HG03175 (cell line): ENCODE measurements around the gene CYFIP1.

ENCODE experiments used
- ATAC-seq: cut with Tn5 transposase; IDR thresholded peaks from one replicate; pipeline ENCODE4 v1.9.1; 2021; ENCODE audit warnings: mild to moderate bottlenecking, moderate library complexity; ENCODE audit not compliant: unreplicated experiment

The CYFIP1 gene

GRCh38 chr15:22951031-22951380 lies 29.2 kb downstream of the CYFIP1 start:
- no peak for ATAC-seq

GRCh38 chr15:22950256-22950990 lies 29.7 kb downstream of the CYFIP1 start:
- no peak for ATAC-seq

GRCh38 chr15:22949074-22949547 lies 31.1 kb downstream of the CYFIP1 start:
- ATAC-seq = peak; percentile 87

GRCh38 chr15:22948056-22948455 lies 32.1 kb downstream of the CYFIP1 start:
- no peak for ATAC-seq

GRCh38 chr15:22947101-22948000 lies 32.8 kb downstream of the CYFIP1 start:
- ATAC-seq = no peak

- no peak for ATAC-seq
Measured at GRCh38 chr15:22945071-22945470, 35.1 kb downstream of the CYFIP1 start.

- no peak for ATAC-seq
Measured at GRCh38 chr15:22944651-22945050, 35.5 kb downstream of the CYFIP1 start.

GRCh38 chr15:22942877-22943276 lies 37.3 kb downstream of the CYFIP1 start:
- no peak for ATAC-seq

GRCh38 chr15:22942306-22942855 lies 37.8 kb downstream of the CYFIP1 start:
- no peak for ATAC-seq

GRCh38 chr15:22941179-22941578 lies 39.0 kb downstream of the CYFIP1 start:
- ATAC-seq = no peak

- ATAC-seq = no peak
Measured at GRCh38 chr15:22939652-22940061, 40.5 kb downstream of the CYFIP1 start.

- ATAC-seq = peak; percentile 32
Measured at GRCh38 chr15:22939051-22939450, 41.1 kb downstream of the CYFIP1 start.

GRCh38 chr15:22936577-22937472 lies 43.3 kb downstream of the CYFIP1 start:
- ATAC-seq = peak; percentile 98

GRCh38 chr15:22933641-22934061 lies 46.5 kb downstream of the CYFIP1 start:
- no peak for ATAC-seq

- ATAC-seq = no peak
Measured at GRCh38 chr15:22931784-22932536, 48.2 kb downstream of the CYFIP1 start.

GRCh38 chr15:22930782-22931484 lies 49.2 kb downstream of the CYFIP1 start:
- ATAC-seq = no peak

GRCh38 chr15:22927761-22928160 lies 52.4 kb downstream of the CYFIP1 start:
- ATAC-seq = no peak

- no peak for ATAC-seq
Measured at GRCh38 chr15:22925875-22926274, 54.3 kb downstream of the CYFIP1 start.

- ATAC-seq = no peak
Measured at GRCh38 chr15:22922003-22922402, 58.2 kb downstream of the CYFIP1 start.
